ENCODE data around the gene SEL1L2.

The SEL1L2 gene

DNA sequence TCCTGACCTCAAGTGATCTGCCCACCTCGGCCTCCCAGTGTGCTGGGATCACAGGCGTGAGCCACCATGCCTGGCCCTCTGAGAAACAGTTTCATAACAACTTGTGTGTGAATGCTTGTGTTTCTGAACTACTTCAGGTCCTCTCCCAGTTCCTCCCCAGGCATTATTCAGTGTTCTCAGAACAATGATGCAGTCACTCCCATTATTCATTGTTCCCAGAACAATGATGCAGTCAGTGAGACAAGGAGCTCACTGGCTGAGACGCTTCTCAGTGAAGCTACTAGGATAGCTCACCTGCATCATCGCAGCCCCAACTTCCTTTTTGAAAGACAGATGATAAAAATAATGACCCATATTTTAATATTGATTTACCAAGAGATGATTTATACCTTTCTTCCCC lies 134.1 kb downstream of the SEL1L2 start:
- no peak overlapping the region for H3K4me3 ChIP-seq (replicated peaks; ENCODE audit: low read depth, low read length)
- no peak for DNase-seq (ENCODE audit: extremely low read depth, low read depth)
- TF ChIP-seq, protein P1, sequence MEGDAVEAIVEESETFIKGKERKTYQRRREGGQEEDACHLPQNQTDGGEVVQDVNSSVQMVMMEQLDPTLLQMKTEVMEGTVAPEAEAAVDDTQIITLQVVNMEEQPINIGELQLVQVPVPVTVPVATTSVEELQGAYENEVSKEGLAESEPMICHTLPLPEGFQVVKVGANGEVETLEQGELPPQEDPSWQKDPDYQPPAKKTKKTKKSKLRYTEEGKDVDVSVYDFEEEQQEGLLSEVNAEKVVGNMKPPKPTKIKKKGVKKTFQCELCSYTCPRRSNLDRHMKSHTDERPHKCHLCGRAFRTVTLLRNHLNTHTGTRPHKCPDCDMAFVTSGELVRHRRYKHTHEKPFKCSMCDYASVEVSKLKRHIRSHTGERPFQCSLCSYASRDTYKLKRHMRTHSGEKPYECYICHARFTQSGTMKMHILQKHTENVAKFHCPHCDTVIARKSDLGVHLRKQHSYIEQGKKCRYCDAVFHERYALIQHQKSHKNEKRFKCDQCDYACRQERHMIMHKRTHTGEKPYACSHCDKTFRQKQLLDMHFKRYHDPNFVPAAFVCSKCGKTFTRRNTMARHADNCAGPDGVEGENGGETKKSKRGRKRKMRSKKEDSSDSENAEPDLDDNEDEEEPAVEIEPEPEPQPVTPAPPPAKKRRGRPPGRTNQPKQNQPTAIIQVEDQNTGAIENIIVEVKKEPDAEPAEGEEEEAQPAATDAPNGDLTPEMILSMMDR (IDR thresholded peaks at IDR 0.05; ENCODE audit: low read depth, low read length, missing control alignments), result no peak

GRCh38 chr20:13855613-13856012 lies 134.8 kb downstream of the SEL1L2 start:
- TF ChIP-seq, protein P1 (IDR thresholded peaks at IDR 0.05; ENCODE audit: low read depth, low read length, missing control alignments), result no peak
- DNase-seq (ENCODE audit: extremely low read depth, low read depth), result no peak
- no peak overlapping the region for H3K4me3 ChIP-seq (replicated peaks; ENCODE audit: low read depth, low read length)

- no peak for DNase-seq (ENCODE audit: extremely low read depth, low read depth)
- TF ChIP-seq, protein P1 (IDR thresholded peaks at IDR 0.05; ENCODE audit: low read depth, low read length, missing control alignments), result no peak
- no peak overlapping the region for H3K4me3 ChIP-seq (replicated peaks; ENCODE audit: low read depth, low read length)
Observed at GRCh38 chr20:13852306-13852705, 138.1 kb downstream of the SEL1L2 start.

DNA sequence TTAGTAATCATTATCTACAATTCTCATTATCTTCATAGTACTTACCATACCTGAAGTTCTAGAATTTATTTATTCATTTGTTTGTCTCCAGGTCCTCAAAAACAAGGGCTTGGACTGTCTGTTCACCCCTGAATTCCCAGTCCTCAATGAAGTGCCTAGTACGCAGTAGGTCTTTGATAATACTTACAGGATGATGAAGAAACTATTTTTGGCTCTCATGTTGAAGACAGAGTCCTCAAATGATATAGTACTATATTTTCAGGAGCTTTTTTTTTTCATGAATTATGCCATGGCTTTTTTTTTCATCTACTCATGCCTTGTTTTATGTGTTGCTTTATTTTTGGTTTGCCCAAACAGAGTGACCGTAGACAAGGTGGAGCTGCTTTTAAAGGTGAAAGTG lies 139.1 kb downstream of the SEL1L2 start:
- H3K4me3 ChIP-seq (replicated peaks; ENCODE audit: low read depth, low read length), result no peak overlapping the region
- TF ChIP-seq, protein P1 (IDR thresholded peaks at IDR 0.05; ENCODE audit: low read depth, low read length, missing control alignments), result no peak
- DNase-seq (ENCODE audit: extremely low read depth, low read depth), result no peak

GRCh38 chr20:13844296-13844695 lies 146.1 kb downstream of the SEL1L2 start:
- DNase-seq (ENCODE audit: extremely low read depth, low read depth), result no peak
- TF ChIP-seq, protein P1 (IDR thresholded peaks at IDR 0.05; ENCODE audit: low read depth, low read length, missing control alignments), result no peak
- H3K4me3 ChIP-seq (replicated peaks; ENCODE audit: low read depth, low read length), result no peak overlapping the region

DNA sequence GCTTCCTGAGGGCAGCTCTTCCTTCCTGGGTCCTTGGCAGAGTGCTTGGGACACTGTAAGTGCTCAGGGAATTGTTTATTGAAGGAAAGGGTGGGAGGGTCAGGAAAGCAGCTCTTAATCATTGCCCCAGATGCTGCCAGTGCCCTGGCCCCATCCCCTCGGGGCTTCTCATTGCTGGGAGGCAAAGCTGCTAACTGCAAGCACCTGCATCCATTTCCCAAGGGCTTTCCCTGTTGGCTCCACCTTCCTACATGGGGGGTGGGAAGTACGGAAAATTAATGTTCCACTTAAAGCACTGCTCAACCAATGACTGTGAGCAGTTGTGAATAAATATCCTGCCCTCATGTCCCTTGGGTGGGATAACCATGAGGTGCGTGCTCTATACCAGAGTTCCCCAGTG lies 149.2 kb downstream of the SEL1L2 start:
- H3K4me3 ChIP-seq (replicated peaks; ENCODE audit: low read depth, low read length), result no peak overlapping the region
- TF ChIP-seq, protein P1 (IDR thresholded peaks at IDR 0.05; ENCODE audit: low read depth, low read length, missing control alignments), result no peak
- no peak for DNase-seq (ENCODE audit: extremely low read depth, low read depth)

GRCh38 chr20:13840093-13840465 lies 150.3 kb downstream of the SEL1L2 start:
- DNase-seq (ENCODE audit: extremely low read depth, low read depth), result no peak
- H3K4me3 ChIP-seq (replicated peaks; ENCODE audit: low read depth, low read length), result no peak overlapping the region
- TF ChIP-seq, protein P1 (IDR thresholded peaks at IDR 0.05; ENCODE audit: low read depth, low read length, missing control alignments), result no peak

All from HFF-Myc (cell line).